ENCODE measurements around the gene RPS15.

The RPS15 gene

GRCh38 chr19:1393841-1394240, 44.4 kb upstream of the RPS15 start:
- TF ChIP-seq CTCF (IDR thresholded peaks at IDR 0.05; ENCODE audit: low read depth, low read length) = no peak
- no peak for DNase-seq (ENCODE audit: extremely low read depth, low read depth)

- no peak for TF ChIP-seq CTCF (IDR thresholded peaks at IDR 0.05; ENCODE audit: low read depth, low read length)
- no peak for DNase-seq (ENCODE audit: extremely low read depth, low read depth)
These were observed 43.7 kb upstream of the RPS15 start for GRCh38 chr19:1394252-1395193.

GRCh38 chr19:1395194-1396018, 42.8 kb upstream of the RPS15 start:
- DNase-seq (ENCODE audit: extremely low read depth, low read depth) = no peak
- no peak for TF ChIP-seq CTCF (IDR thresholded peaks at IDR 0.05; ENCODE audit: low read depth, low read length)

GRCh38 chr19:1396019-1396767, 42.0 kb upstream of the RPS15 start:
- TF ChIP-seq CTCF (IDR thresholded peaks at IDR 0.05; ENCODE audit: low read depth, low read length) = no peak
- DNase-seq (ENCODE audit: extremely low read depth, low read depth) = no peak

DNA sequence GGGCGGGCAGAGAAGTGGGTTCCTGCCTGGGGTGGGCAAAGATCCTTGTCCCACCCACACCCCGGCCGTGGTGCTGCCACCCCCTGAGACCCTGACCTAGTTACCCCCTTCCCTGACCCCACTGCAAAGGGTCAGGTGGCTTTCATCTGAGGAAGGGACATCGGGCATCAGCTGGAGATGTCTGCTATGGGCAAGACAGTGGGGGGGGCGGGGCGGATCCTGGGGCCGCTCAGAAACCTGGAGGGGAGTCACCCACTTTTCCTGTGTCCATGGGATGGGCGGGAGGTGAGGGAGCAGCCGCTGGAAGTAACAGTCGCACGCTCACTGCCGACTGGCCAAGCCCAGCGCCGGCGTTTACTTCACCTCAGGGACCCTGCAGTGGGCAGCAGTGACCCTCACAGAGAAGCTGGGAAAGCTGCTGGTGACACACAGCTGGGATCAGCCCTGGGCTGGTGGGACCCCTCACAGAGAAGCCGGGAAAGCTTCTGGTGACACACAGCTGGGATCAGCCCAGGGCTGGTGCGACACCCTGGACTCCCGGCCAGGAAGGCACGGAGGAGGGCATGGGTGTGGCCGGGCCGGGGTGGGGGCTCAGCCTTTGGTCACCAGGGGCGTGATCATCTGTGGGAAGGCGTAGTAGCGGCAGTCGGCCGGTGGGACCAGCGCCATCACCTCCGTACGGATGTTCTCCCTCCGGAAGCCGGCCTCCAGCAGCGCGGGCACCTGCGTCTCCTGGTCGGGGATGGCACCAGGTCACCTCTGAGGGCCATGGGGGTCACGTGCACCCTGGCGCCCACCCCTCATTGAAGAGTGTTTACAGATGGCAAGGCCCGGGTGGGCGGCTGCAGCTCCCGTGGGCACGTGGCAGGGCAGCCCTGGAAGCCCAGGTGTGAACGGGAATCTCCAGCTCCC, 41.2 kb upstream of the RPS15 start:
- DNase-seq (ENCODE audit: extremely low read depth, low read depth) = no peak
- TF ChIP-seq CTCF (IDR thresholded peaks at IDR 0.05; ENCODE audit: low read depth, low read length) = no peak

DNA sequence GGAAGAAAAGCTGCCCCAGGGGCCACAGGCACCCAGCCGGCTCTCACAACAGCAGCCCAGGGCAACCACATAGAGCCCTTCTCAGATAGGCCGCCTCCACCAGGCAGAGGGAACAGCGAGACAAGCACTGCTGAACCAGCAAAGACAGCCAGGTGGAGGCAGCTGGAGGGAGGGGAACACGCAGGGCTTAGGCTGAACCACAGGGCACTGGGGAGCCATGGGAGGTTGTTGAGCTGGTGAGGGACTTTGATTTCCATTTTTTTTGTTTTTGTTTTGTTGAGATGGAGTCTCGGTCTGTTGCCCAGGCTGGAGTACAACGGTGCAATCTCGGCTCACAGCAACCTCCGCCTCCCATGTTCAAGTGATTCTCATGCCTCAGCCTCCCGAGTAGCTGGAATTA, 40.4 kb upstream of the RPS15 start:
- no peak for DNase-seq (ENCODE audit: extremely low read depth, low read depth)

More for the DNA sequence above, 40.4 kb upstream of the RPS15 start:
- no peak for TF ChIP-seq CTCF (IDR thresholded peaks at IDR 0.05; ENCODE audit: low read depth, low read length)
